ENCODE results near the gene OR11H7.
"Not testable (repeated sequence)": the region's sequence is repeated elsewhere in the genome, so short reads cannot be mapped to it uniquely, and the experiment has no call there.

OR11H7 gene

DNA sequence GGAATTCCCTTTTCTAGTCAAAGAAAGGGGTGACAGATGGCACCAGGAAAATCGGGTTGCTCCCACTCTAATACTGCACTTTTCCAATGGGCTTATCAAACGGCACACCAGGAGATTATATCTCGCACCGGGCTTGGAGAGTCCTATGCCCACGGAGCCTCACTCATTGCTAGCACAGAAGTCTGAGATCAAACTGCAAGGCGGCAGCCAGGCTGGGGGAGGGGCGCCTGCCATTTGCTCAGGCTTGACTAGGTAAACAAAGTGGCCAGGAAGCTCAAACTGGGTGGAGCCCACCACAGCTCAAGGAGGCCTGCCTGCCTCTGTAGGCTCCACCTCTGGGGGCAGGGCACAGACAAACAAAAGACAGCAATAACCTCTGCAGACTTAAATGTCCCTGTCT, 51.5 kb downstream of the OR11H7 start:
- DNase-seq, result not testable (repeated sequence)
